NCI-H1436 treated with DMSO at 0.1 percent for 48 hours (cell line): ENCODE measurements around the gene UBXN10.

Experiments used
- DNase-seq: peaks from one replicate; lab custom pipeline; 2025; lab: John Stamatoyannopoulos, UW

UBXN10 gene

GRCh38 chr1:20183616-20184271 lies 2.2 kb upstream of the UBXN10 start:
- DNase-seq: no peak

- DNase-seq: no peak
Measured at GRCh38 chr1:20184481-20184900, 1.4 kb upstream of the UBXN10 start.

GRCh38 chr1:20184997-20185833 lies 681 bp upstream of the UBXN10 start:
- DNase-seq: no peak

GRCh38 chr1:20187103-20187812 lies 1.4 kb downstream of the UBXN10 start:
- no peak for DNase-seq

- DNase-seq: no peak
Measured at GRCh38 chr1:20187813-20188454, 2.0 kb downstream of the UBXN10 start.

GRCh38 chr1:20188455-20188817 lies 2.5 kb downstream of the UBXN10 start:
- no peak for DNase-seq

GRCh38 chr1:20189664-20190063 lies 3.8 kb downstream of the UBXN10 start:
- no peak for DNase-seq

- DNase-seq: no peak
Measured at GRCh38 chr1:20190256-20191160, 4.6 kb downstream of the UBXN10 start.

- DNase-seq: no peak
Measured at GRCh38 chr1:20191266-20191825, 5.5 kb downstream of the UBXN10 start.

- DNase-seq: no peak
Measured at GRCh38 chr1:20192364-20192763, 6.5 kb downstream of the UBXN10 start.

- no peak for DNase-seq
Measured at GRCh38 chr1:20192871-20193411, 7.0 kb downstream of the UBXN10 start.

GRCh38 chr1:20194224-20194623 lies 8.3 kb downstream of the UBXN10 start:
- no peak for DNase-seq

- DNase-seq: no peak
Measured at GRCh38 chr1:20194757-20195461, 9.0 kb downstream of the UBXN10 start.

- no peak for DNase-seq
Measured at GRCh38 chr1:20195462-20195780, 9.5 kb downstream of the UBXN10 start.

- DNase-seq: no peak
Measured at GRCh38 chr1:20197329-20197791, 11.5 kb downstream of the UBXN10 start.

GRCh38 chr1:20198296-20198695 lies 12.4 kb downstream of the UBXN10 start:
- no peak for DNase-seq

GRCh38 chr1:20198918-20199317 lies 13.0 kb downstream of the UBXN10 start:
- no peak for DNase-seq

GRCh38 chr1:20199403-20199802 lies 13.5 kb downstream of the UBXN10 start:
- DNase-seq: no peak

GRCh38 chr1:20199840-20200239 lies 13.9 kb downstream of the UBXN10 start:
- no peak for DNase-seq

- DNase-seq: no peak
Measured at GRCh38 chr1:20200966-20201365, 15.1 kb downstream of the UBXN10 start.
